Activated naive CD8-positive, alpha-beta T cell treated with anti-CD3 and anti-CD28 coated beads, Interleukin-2, amount 10 ng/mL, durations not matched to agents 7 days and 5 days (primary cell): Measurements from ENCODE around the gene TEK. TPM values are rescaled to one million over a fixed set of nuclear protein-coding genes. Genes with fewer than 3 reads are reported as not detected.

Source experiments
- ATAC-seq: fragments of 150-1000 bp; cut with Tn5 transposase; one replicate; pipeline ENCODE4 v1.10.0; 2021; ENCODE audit warnings: low read depth, moderate library complexity
- POLR2A ChIA-PET: fragments of 350-600 bp; sonication (Branson Sonifier 250); formaldehyde crosslinking; loops from one replicate; lab custom pipeline; 2021; ENCODE audit warnings: antibody characterized with exemption; lab: Charles Lee
- DNase-seq: peaks from one replicate; pipeline ENCODE4 v3.0.0; 2021
- H3K27ac Mint-ChIP-seq: one replicate; pipeline ENCODE4 v1.8.0; 2022; ENCODE audit warnings: mild to moderate bottlenecking, mixed read lengths
- H3K27me3 Mint-ChIP-seq: one replicate; pipeline ENCODE4 v1.8.0; 2022; ENCODE audit warnings: mild to moderate bottlenecking, moderate library complexity, mixed read lengths
- H3K36me3 Mint-ChIP-seq: one replicate; pipeline ENCODE4 v1.8.0; 2021; ENCODE audit warnings: mild to moderate bottlenecking, mixed read lengths
- H3K4me1 Mint-ChIP-seq: one replicate; pipeline ENCODE4 v1.8.0; 2021; ENCODE audit warnings: mixed read lengths
- H3K4me3 Mint-ChIP-seq: one replicate; pipeline ENCODE4 v1.8.0; 2022; ENCODE audit warnings: mild to moderate bottlenecking, moderate library complexity, mixed read lengths
- H3K9me3 Mint-ChIP-seq: one replicate; pipeline ENCODE4 v1.8.0; 2021; ENCODE audit warnings: mixed read lengths
- total RNA-seq, 2 experiments: library from RNA; stranded (reverse); gene quantifications; one replicate each; pipeline ENCODE4 v1.2.3, GENCODE V29; 2021

Gene TEK
- total RNA-seq, 2 experiments from 2014 or later, result not detected

DNA sequence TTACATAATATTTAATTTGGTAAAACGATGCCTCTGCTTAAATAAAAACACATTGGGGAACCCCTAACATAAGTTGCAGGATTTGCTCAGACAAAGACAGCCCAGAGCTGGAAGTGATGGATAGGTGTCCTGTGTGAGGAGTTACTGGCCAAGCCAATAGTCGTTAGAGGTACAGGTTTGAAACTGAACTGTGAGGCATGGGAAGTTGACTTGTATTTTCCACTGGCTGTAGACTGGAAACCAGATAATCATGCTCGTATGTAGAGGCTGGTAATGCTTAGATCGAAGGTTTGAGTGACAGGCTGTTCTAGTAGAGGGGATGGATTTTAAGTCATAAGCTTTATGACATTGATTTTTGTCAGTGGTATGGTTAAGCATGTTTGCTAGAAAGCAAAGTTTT is 24.8 kb downstream of the TEK start:
- ATAC-seq (no peak), DNase-seq (no peak)
- H3K27me3 Mint-ChIP-seq, result peaks cover 4% of the 10 kb centered on the region
- POLR2A ChIA-PET, result no interaction called here
- no peak overlapping the region for H3K27ac Mint-ChIP-seq
- no peaks in the 10 kb centered on the region for H3K4me1 Mint-ChIP-seq
- H3K4me3 Mint-ChIP-seq, result no peak overlapping the region
- H3K9me3 Mint-ChIP-seq, result peaks cover 1% of the 10 kb centered on the region
- H3K36me3 Mint-ChIP-seq, result no peaks in the 10 kb centered on the region

DNA sequence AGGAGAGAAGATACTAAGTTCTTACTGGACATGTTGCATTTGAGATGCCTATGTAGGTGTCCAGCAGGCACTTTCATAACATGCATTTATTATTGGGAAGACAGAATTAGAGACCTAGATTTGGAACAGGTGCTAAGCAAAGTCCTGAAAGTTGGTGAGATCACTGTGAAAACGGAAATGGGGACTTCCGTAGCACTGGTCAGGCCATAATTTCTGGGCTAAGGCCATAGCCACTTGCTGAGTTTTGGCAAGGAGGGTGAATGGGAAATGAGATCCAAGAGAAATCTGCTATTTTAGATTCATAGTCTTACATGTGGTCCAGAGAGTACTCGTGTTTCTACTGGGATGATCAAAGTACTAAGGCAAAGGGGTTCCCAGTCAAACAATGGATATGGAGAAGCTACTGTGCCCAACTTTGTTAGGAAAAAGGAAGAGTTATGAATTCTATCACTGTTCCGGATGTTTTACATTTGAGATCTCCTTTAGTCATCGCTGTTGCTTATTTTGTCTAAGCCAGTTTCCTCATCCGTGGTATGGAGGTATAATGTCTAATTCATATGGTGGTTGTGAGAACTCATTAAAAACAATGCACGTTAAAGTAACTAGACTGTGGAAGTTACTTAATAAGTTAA is 33.4 kb downstream of the TEK start:
- POLR2A ChIA-PET, result no interaction called here
- Mint-ChIP-seq H3K9me3 (no peaks in the 10 kb centered on the region), H3K4me1 (no peaks in the 10 kb centered on the region), H3K4me3 (no peak overlapping the region), H3K27ac (no peak overlapping the region), H3K36me3 (no peaks in the 10 kb centered on the region), H3K27me3 (no peaks in the 10 kb centered on the region)
- no peak for ATAC-seq
- DNase-seq, result no peak

DNA sequence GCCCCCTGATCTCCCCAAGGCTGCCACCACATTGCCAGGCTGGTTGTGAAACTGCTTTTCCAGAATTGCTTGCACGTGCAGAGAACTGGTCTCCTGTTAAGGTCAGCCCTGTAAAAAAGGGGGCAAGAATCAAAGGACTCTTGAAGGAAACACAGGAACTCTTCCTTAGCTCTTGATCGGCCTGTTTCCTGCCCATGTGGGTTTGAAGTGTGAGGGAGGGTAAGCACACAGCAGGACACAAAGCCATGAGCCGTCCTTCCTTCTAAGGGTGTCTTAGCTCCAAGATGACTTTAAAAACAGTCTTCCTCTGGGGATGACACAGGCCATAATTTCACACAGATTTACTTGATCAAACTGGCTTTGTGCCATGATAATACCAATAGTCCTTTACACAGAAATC is 36.1 kb downstream of the TEK start:
- ATAC-seq, result no peak
- no peak overlapping the region for H3K4me3 Mint-ChIP-seq
- no peaks in the 10 kb centered on the region for H3K4me1 Mint-ChIP-seq
- peaks cover 2% of the 10 kb centered on the region for H3K27me3 Mint-ChIP-seq
- H3K36me3 Mint-ChIP-seq, result no peaks in the 10 kb centered on the region
- POLR2A ChIA-PET, result no interaction called here
- no peaks in the 10 kb centered on the region for H3K9me3 Mint-ChIP-seq
- H3K27ac Mint-ChIP-seq, result no peak overlapping the region
- DNase-seq, result no peak

DNA sequence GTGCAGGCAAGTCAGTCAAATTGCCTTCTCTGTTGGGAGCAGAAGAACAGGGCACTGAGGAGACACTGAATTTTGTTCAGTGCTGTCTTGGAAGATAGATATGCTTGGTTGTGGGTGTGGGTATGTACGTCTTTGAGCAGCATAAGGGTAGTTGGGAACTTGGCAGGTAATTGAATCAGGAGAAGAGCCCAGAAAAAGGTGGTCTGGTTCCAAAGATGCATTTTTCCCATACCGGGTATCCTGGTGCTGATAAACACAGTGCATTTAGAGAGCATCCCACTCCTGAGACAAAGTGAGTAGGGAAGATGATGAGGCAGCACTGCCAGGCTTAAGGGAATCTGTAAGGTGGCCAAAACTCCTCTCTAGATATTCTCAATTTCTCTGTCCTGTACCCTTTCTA is 40.6 kb downstream of the TEK start:
- Mint-ChIP-seq H3K36me3 (no peaks in the 10 kb centered on the region), H3K27me3 (peaks cover 2% of the 10 kb centered on the region), H3K9me3 (no peaks in the 10 kb centered on the region), H3K4me1 (no peaks in the 10 kb centered on the region), H3K4me3 (no peak overlapping the region), H3K27ac (no peak overlapping the region)
- POLR2A ChIA-PET, result no interaction called here
- DNase-seq, result no peak
- ATAC-seq, result no peak

DNA sequence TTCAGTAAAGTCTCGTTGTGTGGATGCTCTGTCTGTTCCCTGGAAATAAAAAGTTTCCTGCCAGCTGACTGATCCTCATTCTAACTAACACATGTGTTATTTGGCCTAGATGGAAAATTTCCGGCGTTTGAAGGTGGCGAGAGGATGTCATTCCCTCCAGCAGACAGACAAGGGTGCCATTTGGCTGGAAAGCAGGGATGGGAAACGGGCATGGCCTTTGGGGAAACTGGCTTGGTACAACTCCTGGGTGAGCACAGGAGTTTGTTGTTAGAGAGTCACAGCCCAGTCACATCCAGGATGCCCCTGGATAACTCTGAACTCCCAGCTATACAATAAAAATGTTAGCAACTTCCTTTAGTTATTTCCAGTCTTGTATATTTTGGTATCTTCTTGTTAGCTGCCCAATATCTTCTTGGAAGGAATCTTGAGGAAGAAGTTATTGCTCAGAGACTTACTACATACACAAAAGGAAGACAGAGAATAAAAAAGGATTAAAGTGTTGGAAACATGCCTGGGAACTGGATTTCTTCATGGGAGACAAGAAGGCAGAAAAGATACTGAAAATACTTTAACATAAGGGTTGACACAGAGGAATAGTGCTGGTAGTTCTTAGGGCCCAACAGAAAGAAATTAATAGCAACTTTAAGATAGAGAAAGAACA is 41.9 kb downstream of the TEK start:
- DNase-seq, result no peak
- no peaks in the 10 kb centered on the region for H3K36me3 Mint-ChIP-seq
- POLR2A ChIA-PET, result no interaction called here
- no peak overlapping the region for H3K4me3 Mint-ChIP-seq
- H3K9me3 Mint-ChIP-seq, result no peaks in the 10 kb centered on the region
- no peak for ATAC-seq
- H3K27me3 Mint-ChIP-seq, result peaks cover 2% of the 10 kb centered on the region
- no peak overlapping the region for H3K27ac Mint-ChIP-seq
- H3K4me1 Mint-ChIP-seq, result no peaks in the 10 kb centered on the region

DNA sequence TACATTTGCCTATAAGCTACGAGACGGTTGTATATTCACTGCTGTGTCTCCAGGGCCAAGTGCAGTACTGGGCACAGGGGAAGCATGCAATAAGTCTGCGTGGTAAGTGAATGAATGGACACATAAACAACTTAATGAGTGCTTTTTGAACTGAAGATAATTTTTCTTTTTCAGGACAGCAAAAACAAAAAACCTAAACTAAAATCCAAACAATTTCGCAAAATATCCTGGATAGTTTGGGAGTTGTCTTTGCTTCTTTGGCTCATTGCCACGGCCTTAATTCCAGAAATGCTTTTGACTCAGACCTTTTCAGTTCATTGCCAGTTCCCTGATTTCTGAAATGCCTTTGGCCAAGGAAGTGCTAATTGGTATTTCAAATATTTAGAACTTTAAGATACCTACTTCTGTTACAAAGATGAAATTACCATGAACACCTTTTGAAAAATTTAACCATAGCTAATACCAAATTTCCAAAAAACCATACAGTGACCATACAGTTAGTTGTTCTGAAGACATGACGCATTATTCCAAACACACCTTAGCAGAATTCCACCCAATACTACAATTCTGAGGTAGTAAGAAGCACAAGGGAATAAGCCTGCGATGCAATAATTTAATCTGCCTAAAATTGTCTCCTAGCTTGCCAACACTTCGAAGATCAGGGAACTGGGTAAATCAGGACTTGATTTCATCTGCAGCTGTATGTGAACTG is 42.8 kb downstream of the TEK start:
- Mint-ChIP-seq H3K9me3 (no peaks in the 10 kb centered on the region), H3K4me1 (no peaks in the 10 kb centered on the region), H3K36me3 (no peaks in the 10 kb centered on the region), H3K27ac (no peak overlapping the region), H3K27me3 (peaks cover 2% of the 10 kb centered on the region), H3K4me3 (no peak overlapping the region)
- ATAC-seq (no peak), DNase-seq (no peak)
- POLR2A ChIA-PET, result no interaction called here

DNA sequence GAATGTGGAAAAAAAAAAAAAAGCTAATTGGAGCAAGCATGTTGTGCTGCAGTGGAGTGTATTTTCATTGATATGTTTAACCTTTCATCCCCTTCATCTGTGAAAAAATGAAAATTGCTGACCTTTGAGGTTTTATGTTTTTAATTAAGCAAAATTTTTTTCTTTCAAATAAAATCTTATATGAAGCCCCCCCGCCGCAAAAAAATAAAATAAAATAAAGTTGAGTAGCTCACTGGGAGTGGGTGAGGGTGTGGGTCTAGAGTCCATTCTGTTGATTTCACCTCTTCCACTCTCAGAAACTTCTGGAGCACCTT is 43.3 kb downstream of the TEK start:
- POLR2A ChIA-PET, result no interaction called here
- Mint-ChIP-seq H3K9me3 (no peaks in the 10 kb centered on the region), H3K36me3 (no peaks in the 10 kb centered on the region), H3K4me3 (no peak overlapping the region), H3K27me3 (peaks cover 2% of the 10 kb centered on the region), H3K27ac (no peak overlapping the region), H3K4me1 (no peaks in the 10 kb centered on the region)
- ATAC-seq, result no peak
- no peak for DNase-seq

DNA sequence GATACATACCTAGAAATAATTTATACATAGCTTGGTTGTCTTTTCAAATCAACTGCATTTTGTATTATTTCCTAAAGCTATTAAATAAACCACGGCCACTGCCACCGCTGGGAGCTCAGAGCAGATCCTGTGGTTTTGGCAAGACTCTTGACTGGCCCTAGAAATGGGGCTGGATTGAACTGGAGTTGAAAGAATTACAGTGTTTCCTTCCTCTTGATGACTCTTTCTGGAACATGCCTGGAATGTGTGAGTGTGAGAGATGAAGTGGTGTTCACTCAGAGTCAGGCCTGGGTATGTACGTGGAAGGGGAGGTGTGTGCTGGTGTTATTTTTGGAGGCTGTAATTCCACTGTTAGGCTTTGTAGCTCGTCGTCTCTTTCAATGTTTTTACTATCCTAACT is 45.9 kb downstream of the TEK start:
- Mint-ChIP-seq H3K4me1 (no peaks in the 10 kb centered on the region), H3K36me3 (no peaks in the 10 kb centered on the region), H3K27ac (no peak overlapping the region), H3K4me3 (no peak overlapping the region), H3K27me3 (peaks cover 1% of the 10 kb centered on the region), H3K9me3 (no peaks in the 10 kb centered on the region)
- DNase-seq (no peak), ATAC-seq (no peak)
- POLR2A ChIA-PET, result no interaction called here

DNA sequence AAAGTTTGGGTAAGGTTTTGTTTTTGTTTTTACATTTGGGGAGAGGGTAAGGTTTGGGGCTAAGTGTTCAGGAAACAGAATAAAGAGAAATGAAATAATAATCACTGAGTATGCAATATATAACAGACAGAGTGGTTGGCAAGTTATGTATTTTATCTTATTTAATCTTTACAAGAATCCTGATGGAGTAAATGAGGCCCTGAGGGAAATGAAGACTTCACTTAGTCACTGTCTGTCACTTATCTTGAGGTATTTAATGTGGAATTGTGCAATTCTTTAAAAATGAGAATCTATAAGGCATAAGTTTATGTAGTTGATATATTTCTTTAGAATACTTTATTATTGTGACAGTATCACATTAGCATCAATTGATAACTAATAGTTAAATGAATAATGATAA is 48.1 kb downstream of the TEK start:
- Mint-ChIP-seq H3K36me3 (no peaks in the 10 kb centered on the region), H3K4me1 (no peaks in the 10 kb centered on the region), H3K4me3 (no peak overlapping the region), H3K27me3 (peaks cover 7% of the 10 kb centered on the region), H3K27ac (no peak overlapping the region), H3K9me3 (no peaks in the 10 kb centered on the region)
- ATAC-seq (no peak), DNase-seq (no peak)
- POLR2A ChIA-PET, result interaction anchor here (0.6 kb wide), 1 partner anchor 11 kb away, joined by 5 read pairs; no protein-coding TSS in a partner anchor

DNA sequence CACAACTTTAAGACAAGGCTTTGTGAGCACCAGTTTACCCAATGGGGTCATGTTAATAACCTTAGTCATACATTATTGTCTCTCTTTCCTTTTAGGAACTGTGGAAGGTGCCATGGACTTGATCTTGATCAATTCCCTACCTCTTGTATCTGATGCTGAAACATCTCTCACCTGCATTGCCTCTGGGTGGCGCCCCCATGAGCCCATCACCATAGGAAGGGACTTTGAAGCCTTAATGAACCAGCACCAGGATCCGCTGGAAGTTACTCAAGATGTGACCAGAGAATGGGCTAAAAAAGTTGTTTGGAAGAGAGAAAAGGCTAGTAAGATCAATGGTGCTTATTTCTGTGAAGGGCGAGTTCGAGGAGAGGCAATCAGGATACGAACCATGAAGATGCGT is 48.7 kb downstream of the TEK start:
- no peaks in the 10 kb centered on the region for H3K36me3 Mint-ChIP-seq
- POLR2A ChIA-PET, result no interaction called here

DNA sequence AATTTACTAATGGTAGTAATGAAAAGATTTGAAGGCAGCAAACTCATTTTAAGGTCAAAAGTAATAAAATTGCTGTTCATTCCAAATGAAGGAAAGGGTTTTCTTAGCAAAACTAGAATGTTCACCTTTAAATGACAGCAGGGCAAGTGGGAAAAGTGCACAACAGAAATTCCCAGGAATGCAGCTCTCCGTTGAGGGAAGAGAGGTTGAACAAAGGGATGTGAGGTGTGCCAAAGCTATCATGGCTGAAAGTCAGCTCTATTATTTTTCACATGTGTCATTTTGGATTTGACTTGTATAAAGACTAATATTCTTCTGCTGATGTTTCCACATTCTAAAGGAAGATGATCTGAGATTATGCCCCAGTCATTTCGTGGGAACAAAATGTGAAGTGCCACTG is 51.6 kb downstream of the TEK start:
- POLR2A ChIA-PET, result no interaction called here
- H3K27ac Mint-ChIP-seq, result no peak overlapping the region
- H3K4me3 Mint-ChIP-seq, result no peak overlapping the region
- no peaks in the 10 kb centered on the region for H3K36me3 Mint-ChIP-seq
- H3K9me3 Mint-ChIP-seq, result no peaks in the 10 kb centered on the region
- H3K27me3 Mint-ChIP-seq, result peaks cover 7% of the 10 kb centered on the region
- ATAC-seq (no peak), DNase-seq (no peak)
- no peaks in the 10 kb centered on the region for H3K4me1 Mint-ChIP-seq

More for the DNA sequence above, 48.7 kb downstream of the TEK start:
- DNase-seq, result no peak
- H3K4me1 Mint-ChIP-seq, result no peaks in the 10 kb centered on the region
- ATAC-seq, result no peak
- no peak overlapping the region for H3K27ac Mint-ChIP-seq
- peaks cover 7% of the 10 kb centered on the region for H3K27me3 Mint-ChIP-seq
- H3K4me3 Mint-ChIP-seq, result no peak overlapping the region
- no peaks in the 10 kb centered on the region for H3K9me3 Mint-ChIP-seq

DNA sequence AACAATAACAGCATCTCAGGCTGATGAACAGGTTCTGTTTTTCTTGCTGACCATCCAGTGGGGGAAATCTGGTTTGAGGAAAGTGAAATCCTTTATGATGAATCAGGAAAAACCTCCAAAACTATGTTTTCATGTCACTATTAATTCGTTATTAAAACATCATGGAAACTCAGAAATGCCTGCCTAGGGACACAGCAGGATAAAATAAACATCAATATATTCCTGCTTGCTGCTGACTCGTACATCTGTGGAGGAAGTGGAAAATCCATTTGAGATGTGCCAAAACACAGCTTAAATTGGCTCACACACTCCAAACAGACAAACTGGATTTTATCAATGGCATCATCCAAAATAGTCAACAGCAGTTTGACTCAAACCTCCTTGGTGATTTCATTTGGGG is 53.0 kb downstream of the TEK start:
- H3K4me3 Mint-ChIP-seq, result no peak overlapping the region
- peaks cover 7% of the 10 kb centered on the region for H3K27me3 Mint-ChIP-seq
- H3K36me3 Mint-ChIP-seq, result no peaks in the 10 kb centered on the region
- POLR2A ChIA-PET, result no interaction called here
- H3K27ac Mint-ChIP-seq, result no peak overlapping the region
- ATAC-seq (no peak), DNase-seq (no peak)
- no peaks in the 10 kb centered on the region for H3K4me1 Mint-ChIP-seq
- H3K9me3 Mint-ChIP-seq, result no peaks in the 10 kb centered on the region

DNA sequence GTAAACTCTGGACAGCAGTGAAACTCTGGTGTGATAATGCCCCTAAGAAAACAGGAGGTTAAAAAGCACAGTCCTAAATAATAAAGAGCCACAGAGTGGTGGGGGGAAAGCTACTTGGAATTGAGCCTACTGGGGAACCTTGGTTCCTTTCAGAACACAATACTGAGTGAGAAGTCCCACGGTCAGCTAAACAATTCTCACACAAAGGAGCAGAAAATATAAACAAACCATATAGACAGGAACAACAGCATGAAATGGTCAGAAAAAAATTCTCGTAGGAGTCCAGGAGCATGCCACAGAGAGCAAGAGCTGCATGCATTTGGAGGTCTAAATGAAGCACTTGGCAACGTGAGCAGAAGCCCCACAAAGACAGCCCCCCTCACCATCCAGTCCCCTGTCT is 56.0 kb downstream of the TEK start:
- no peaks in the 10 kb centered on the region for H3K4me1 Mint-ChIP-seq
- DNase-seq (no peak), ATAC-seq (no peak)
- no peak overlapping the region for H3K27ac Mint-ChIP-seq
- POLR2A ChIA-PET, result no interaction called here
- H3K36me3 Mint-ChIP-seq, result no peaks in the 10 kb centered on the region
- H3K27me3 Mint-ChIP-seq, result peaks cover 6% of the 10 kb centered on the region
- no peak overlapping the region for H3K4me3 Mint-ChIP-seq
- H3K9me3 Mint-ChIP-seq, result peaks cover 1% of the 10 kb centered on the region

DNA sequence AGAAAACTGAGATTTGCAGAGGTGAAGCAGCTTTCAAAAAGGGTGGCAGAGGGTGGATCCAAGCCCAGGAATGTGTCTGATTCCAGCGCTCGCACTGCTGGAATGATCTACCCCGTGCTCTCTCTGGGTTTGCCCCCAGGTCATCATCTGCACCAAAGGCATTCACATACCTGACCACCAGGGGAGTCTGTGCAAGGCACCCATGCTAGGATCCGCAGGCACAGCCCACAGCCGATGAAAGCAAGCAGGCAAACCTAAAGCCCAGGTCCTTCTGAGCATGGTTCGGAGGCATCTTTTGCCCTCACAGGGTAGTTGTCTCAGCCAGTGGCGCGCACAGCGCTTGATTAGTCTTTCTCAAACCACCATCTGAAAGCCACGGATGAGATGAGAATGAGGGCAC is 56.6 kb downstream of the TEK start:
- no peak for ATAC-seq
- POLR2A ChIA-PET, result no interaction called here
- H3K27ac Mint-ChIP-seq, result no peak overlapping the region
- H3K4me1 Mint-ChIP-seq, result no peaks in the 10 kb centered on the region
- H3K36me3 Mint-ChIP-seq, result no peaks in the 10 kb centered on the region
- H3K4me3 Mint-ChIP-seq, result no peak overlapping the region
- H3K9me3 Mint-ChIP-seq, result peaks cover 1% of the 10 kb centered on the region
- peaks cover 8% of the 10 kb centered on the region for H3K27me3 Mint-ChIP-seq
- DNase-seq, result no peak
